DOHH2 (cell line): ENCODE data around the gene RASGEF1C.

Experiments
- CTCF ChIP-seq: fragments of 200-600 bp; sonication (generic); IDR thresholded peaks from one replicate; pipeline ENCODE4 v1.5.1; 2014; ENCODE audit warnings: antibody characterized with exemption, mild to moderate bottlenecking, low read depth, low read length; ENCODE audit not compliant: poor library complexity, severe bottlenecking
- EZH2phosphoT487 ChIP-seq: fragments of 200-600 bp; sonication (generic); IDR thresholded peaks from 2 replicates; pipeline ENCODE4 v1.6.1; 2017; ENCODE audit warnings: borderline replicate concordance, mild to moderate bottlenecking, antibody characterized with exemption, low read length, moderate library complexity, mixed read lengths

- TF ChIP-seq CTCF (no peak), EZH2phosphoT487 (no peak)
These were observed 94.6 kb downstream of the RASGEF1C start for GRCh38 chr5:180114304-180115003.
